OCI-LY7 (cell line): ENCODE data around the gene NOTCH4. TPM values are rescaled to one million over a fixed set of nuclear protein-coding genes. Genes with fewer than 3 reads are reported as not detected.
"Not testable (repeated sequence)": the region's sequence is repeated elsewhere in the genome, so short reads cannot be mapped to it uniquely, and the experiment has no call there.

Source experiments
- BruUV-seq: library from RNA; stranded (reverse); fragments of 400-500 nt; replicated peaks from 2 replicates; lab custom pipeline; 2021; lab: Mats Ljungman, UMichigan
- CTCF ChIA-PET: fragments of 300-600 bp; sonication (Branson Sonifier 250); formaldehyde crosslinking; loops from one replicate; lab custom pipeline; 2022; ENCODE audit warnings: antibody characterized with exemption; ENCODE audit not compliant: unreplicated experiment; lab: Charles Lee
- POLR2A ChIA-PET: fragments of 300-600 bp; sonication (Branson Sonifier 250); formaldehyde crosslinking; loops from one replicate; lab custom pipeline; 2022; ENCODE audit warnings: antibody characterized with exemption; lab: Charles Lee
- DNase-seq: peaks from one replicate; pipeline ENCODE4 v3.0.0-alpha.2; 2015; ENCODE audit warnings: low spot score
- H2AFZ ChIP-seq: fragments of 200-600 bp; sonication (generic), shearing (Covaris generic); 2 replicates; pipeline ENCODE4 v1.6.1; 2014; ENCODE audit warnings: mild to moderate bottlenecking, antibody characterized with exemption, low read length, moderate library complexity
- H3K27ac ChIP-seq: fragments of 200-600 bp; sonication (generic); 2 replicates; pipeline ENCODE4 v1.5.1; 2014; ENCODE audit warnings: mixed run types, low read depth, mild to moderate bottlenecking, moderate library complexity, low read length, inconsistent platforms; ENCODE audit not compliant: poor library complexity, severe bottlenecking
- H3K36me3 ChIP-seq: fragments of 200-600 bp; sonication (generic); 2 replicates; pipeline ENCODE4 v1.6.1; 2014; ENCODE audit warnings: mild to moderate bottlenecking, antibody characterized with exemption, low read length, moderate library complexity, mixed read lengths; ENCODE audit not compliant: insufficient read depth
- H3K4me1 ChIP-seq: fragments of 200-600 bp; sonication (generic); 2 replicates; pipeline ENCODE4 v1.5.1; 2014; ENCODE audit warnings: mild to moderate bottlenecking, low read length; ENCODE audit not compliant: insufficient read depth, poor library complexity, severe bottlenecking
- H3K4me2 ChIP-seq: fragments of 200-600 bp; sonication (generic); 2 replicates; pipeline ENCODE4 v1.6.1; 2014; ENCODE audit warnings: mild to moderate bottlenecking, low read length
- H3K4me3 ChIP-seq: fragments of 200-600 bp; sonication (generic); 2 replicates; pipeline ENCODE4 v1.5.1; 2014; ENCODE audit warnings: mild to moderate bottlenecking, low read depth, low read length; ENCODE audit not compliant: poor library complexity, severe bottlenecking
- H3K79me2 ChIP-seq: fragments of 200-600 bp; sonication (generic); 2 replicates; pipeline ENCODE4 v1.6.1; 2016; ENCODE audit warnings: low read depth, mild to moderate bottlenecking, low read length, moderate library complexity, mixed read lengths; ENCODE audit not compliant: insufficient read depth
- H3K9me2 ChIP-seq: fragments of 200-600 bp; sonication (generic); 2 replicates; pipeline ENCODE4 v1.6.1; 2016; ENCODE audit warnings: mild to moderate bottlenecking, low read length, mixed read lengths; ENCODE audit not compliant: insufficient read depth
- H3K9me3 ChIP-seq: fragments of 200-600 bp; sonication (generic); 2 replicates; pipeline ENCODE4 v1.6.1; 2014; ENCODE audit warnings: mild to moderate bottlenecking, mixed run types, low read length, mixed read lengths
- H4K20me1 ChIP-seq: fragments of 200-600 bp; sonication (generic); 2 replicates; pipeline ENCODE4 v1.6.1; 2014; ENCODE audit warnings: mild to moderate bottlenecking, antibody characterized with exemption, low read length, moderate library complexity, mixed read lengths; ENCODE audit not compliant: insufficient read depth
- EZH2phosphoT487 ChIP-seq: fragments of 200-600 bp; sonication (generic); IDR thresholded peaks from 2 replicates; pipeline ENCODE4 v1.6.1; 2018; ENCODE audit warnings: low read depth, borderline replicate concordance, mild to moderate bottlenecking, mixed run types, antibody characterized with exemption, low read length, moderate library complexity, mixed read lengths
- intact Hi-C: fragments of 100-400 bp; cut with micrococcal nuclease; formaldehyde crosslinking; loops from one replicate; pipeline ENCODE4 v1.10.0; 2022; ENCODE audit not compliant: unreplicated experiment
- total RNA-seq, 2 experiments: library from RNA; depleted of rRNA in 1 of 2; stranded (reverse); fragments of >200 nt in 1 of 2; shearing (Covaris generic) in 1 of 2; gene quantifications; 2 replicates each; pipeline ENCODE4 v1.2.3, GENCODE V29; 2014 to 2022
- TF ChIP-seq, protein P1 (sequence below): fragments of 200-600 bp; sonication (generic); conservative IDR thresholded peaks from 2 replicates; pipeline ENCODE4 v1.5.1; 2014; ENCODE audit warnings: mild to moderate bottlenecking, antibody characterized with exemption, low read length, moderate library complexity, mixed read lengths

The NOTCH4 gene
- total RNA-seq, 2 experiments from 2014 or later, result 1.4 to 2.4 TPM

DNA sequence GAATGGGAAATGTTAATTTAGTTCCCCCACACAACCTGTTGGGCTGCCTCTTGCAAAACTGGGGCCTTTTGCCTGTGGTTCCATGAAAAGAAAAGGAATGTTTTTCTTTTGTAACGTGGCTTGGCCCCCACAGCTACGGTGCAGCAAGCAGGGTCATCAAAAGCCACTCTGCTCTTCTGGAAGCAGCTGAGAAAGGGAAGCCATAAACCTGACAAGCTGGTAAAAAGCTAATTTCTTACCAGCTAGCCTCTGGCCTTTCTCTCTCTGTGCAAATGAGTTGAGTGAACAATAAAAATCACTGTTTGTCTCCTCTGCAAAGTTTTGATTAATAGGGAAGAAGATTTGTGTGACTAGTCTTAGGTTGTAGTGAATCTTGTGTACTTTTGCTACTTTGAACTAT, 23.5 kb upstream of the NOTCH4 start:
- no peak for DNase-seq
- Histone ChIP-seq H3K36me3 (peaks cover 8% of the 10 kb centered on the region; the same call in 1 of the 2 replicates), H3K27ac (no peak overlapping the region), H3K9me3 (peaks cover 23% of the 10 kb centered on the region), H2AFZ (no peak overlapping the region; the same call in 1 of the 2 replicates), H3K9me2 (no peaks in the 10 kb centered on the region), H3K4me1 (peaks cover 19% of the 10 kb centered on the region), H3K79me2 (no peaks in the 10 kb centered on the region), H4K20me1 (no peaks in the 10 kb centered on the region), H3K4me3 (no peak overlapping the region), H3K4me2 (no peak overlapping the region)
- CTCF ChIA-PET, result no interaction called here
- intact Hi-C loops, result loop anchor here (5.0 to 10.0 kb wide), 3 partner anchors 150 to 550 kb away; no protein-coding TSS in a partner anchor
- BruUV-seq, result no TSS peak
- POLR2A ChIA-PET, result interaction anchor here (0.5 kb wide), 1 partner anchor 25 kb away, joined by 3 read pairs; no protein-coding TSS in a partner anchor
- no peak for TF ChIP-seq EZH2phosphoT487
- TF ChIP-seq, protein P1, sequence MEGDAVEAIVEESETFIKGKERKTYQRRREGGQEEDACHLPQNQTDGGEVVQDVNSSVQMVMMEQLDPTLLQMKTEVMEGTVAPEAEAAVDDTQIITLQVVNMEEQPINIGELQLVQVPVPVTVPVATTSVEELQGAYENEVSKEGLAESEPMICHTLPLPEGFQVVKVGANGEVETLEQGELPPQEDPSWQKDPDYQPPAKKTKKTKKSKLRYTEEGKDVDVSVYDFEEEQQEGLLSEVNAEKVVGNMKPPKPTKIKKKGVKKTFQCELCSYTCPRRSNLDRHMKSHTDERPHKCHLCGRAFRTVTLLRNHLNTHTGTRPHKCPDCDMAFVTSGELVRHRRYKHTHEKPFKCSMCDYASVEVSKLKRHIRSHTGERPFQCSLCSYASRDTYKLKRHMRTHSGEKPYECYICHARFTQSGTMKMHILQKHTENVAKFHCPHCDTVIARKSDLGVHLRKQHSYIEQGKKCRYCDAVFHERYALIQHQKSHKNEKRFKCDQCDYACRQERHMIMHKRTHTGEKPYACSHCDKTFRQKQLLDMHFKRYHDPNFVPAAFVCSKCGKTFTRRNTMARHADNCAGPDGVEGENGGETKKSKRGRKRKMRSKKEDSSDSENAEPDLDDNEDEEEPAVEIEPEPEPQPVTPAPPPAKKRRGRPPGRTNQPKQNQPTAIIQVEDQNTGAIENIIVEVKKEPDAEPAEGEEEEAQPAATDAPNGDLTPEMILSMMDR, result no peak

DNA sequence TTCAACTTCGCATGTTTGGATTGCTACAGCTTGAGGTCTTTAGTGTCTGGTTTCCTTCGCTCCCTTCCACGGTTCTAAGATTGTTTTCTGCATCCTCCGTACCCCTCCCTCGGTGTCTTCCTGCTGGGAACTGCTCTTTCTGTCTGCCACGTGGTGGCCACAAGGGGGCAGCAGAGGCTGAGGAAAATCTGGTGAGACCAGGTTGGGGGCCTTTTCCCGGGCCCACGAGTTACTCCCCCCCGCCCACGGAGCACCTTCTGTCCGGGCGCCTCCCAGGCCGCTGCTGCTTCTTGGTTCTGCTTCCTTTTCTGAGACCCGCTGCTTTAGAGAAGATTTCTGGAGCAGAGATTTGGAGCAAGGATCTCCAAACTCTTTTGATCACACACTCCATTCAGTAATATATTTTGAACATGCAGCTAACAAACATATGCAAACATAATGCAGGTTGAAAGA, 21.1 kb upstream of the NOTCH4 start:
- peak overlapping the region; percentile 89 for H2AFZ ChIP-seq
- peaks cover 8% of the 10 kb centered on the region; the same call in 1 of the 2 replicates for H3K36me3 ChIP-seq
- H3K4me1 ChIP-seq, result peaks cover 16% of the 10 kb centered on the region
- H3K27ac ChIP-seq, result peak overlapping the region; percentile 12
- H3K79me2 ChIP-seq, result no peaks in the 10 kb centered on the region
- intact Hi-C loops, result loop anchor here (1.0 to 10.0 kb wide), 6 partner anchors 26 to 552 kb away; no protein-coding TSS in a partner anchor
- peaks cover 22% of the 10 kb centered on the region for H3K9me3 ChIP-seq
- no TSS peak for BruUV-seq
- CTCF ChIA-PET, result interaction anchor here (0.9 to 2.0 kb wide), 5 partner anchors 49 to 188 kb away, joined by 3 to 8 read pairs (median 4); no protein-coding TSS in a partner anchor
- H3K4me3 ChIP-seq, result peak overlapping the region; percentile 25
- DNase-seq, result peak; percentile 89
- H3K4me2 ChIP-seq, result peak overlapping the region; percentile 53
- H4K20me1 ChIP-seq, result no peaks in the 10 kb centered on the region
- POLR2A ChIA-PET, result interaction anchor here (0.9 to 1.2 kb wide), 6 partner anchors 9 to 191 kb away, joined by 3 to 5 read pairs (median 3); no protein-coding TSS in a partner anchor
- no peak for TF ChIP-seq EZH2phosphoT487
- TF ChIP-seq, protein P1, result peak; percentile 95
- H3K9me2 ChIP-seq, result no peaks in the 10 kb centered on the region

DNA sequence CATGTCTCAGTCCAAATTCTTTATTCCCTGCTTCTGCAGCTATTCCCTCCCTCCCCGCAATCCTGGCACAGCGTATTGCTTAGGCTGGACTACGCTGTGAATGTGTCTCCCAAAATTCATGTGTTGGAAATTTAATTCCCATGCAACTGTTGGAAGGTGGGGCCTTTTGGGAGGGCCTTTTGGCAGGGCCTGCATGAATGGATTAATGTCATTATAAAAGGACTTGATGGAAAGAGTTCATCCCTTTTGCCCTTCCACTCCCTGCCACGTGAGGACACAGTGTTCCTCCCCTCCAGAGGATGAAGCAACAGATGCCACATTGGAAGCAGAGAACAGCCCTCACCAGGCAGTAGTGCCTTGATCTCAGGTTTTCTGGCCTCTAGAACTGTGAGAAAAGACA, 20.4 kb upstream of the NOTCH4 start:
- TF ChIP-seq, protein P1, result no peak
- TF ChIP-seq EZH2phosphoT487, result no peak
- H3K4me3 ChIP-seq, result peak overlapping the region; percentile 25
- peak overlapping the region; percentile 89; the same call in 1 of the 2 replicates for H2AFZ ChIP-seq
- peaks cover 19% of the 10 kb centered on the region for H3K4me1 ChIP-seq
- no peaks in the 10 kb centered on the region for H3K79me2 ChIP-seq
- intact Hi-C loops, result loop anchor here (2.0 to 10.0 kb wide), 3 partner anchors 27 to 457 kb away; no protein-coding TSS in a partner anchor
- peaks cover 8% of the 10 kb centered on the region; the same call in 1 of the 2 replicates for H3K36me3 ChIP-seq
- ChIA-PET POLR2A (no interaction called here), CTCF (interaction anchor here (2.0 kb wide), 1 partner anchor 169 kb away, joined by 8 read pairs; no protein-coding TSS in a partner anchor)
- BruUV-seq, result no TSS peak
- H3K27ac ChIP-seq, result no peak overlapping the region
- H3K4me2 ChIP-seq, result peak overlapping the region; percentile 53; the same call in 1 of the 2 replicates
- H3K9me2 ChIP-seq, result no peaks in the 10 kb centered on the region
- no peak for DNase-seq
- H3K9me3 ChIP-seq, result peaks cover 15% of the 10 kb centered on the region
- no peaks in the 10 kb centered on the region for H4K20me1 ChIP-seq

DNA sequence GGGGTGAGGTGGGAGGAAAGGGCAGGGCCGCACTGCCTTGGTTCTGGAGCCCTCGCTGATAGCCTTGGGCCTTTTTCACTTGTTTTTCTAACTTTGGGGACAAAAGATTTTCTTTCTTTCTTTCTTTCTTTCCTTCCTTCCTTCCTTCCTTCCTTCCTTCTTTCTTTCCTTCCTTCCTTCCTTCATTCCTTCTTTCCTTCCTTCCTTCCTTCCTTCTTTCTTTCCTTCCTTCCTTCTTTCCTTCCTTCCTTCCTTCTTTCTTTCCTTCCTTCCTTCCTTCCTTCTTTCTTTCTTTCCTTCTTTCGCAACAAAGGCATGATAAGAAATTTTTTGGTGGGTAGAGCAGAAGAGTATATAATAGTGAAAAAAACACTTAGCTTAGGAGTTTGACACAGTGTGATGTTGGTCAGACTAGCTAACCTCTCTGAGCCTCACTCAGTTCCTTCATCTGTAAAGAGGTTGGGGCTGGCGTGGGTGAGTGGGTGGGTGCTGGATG, 18.5 kb upstream of the NOTCH4 start:
- H3K36me3 ChIP-seq, DNase-seq, H2AFZ ChIP-seq, H3K9me2 ChIP-seq, CTCF ChIA-PET, BruUV-seq, H3K4me3 ChIP-seq, H3K4me2 ChIP-seq, H3K9me3 ChIP-seq, H3K27ac ChIP-seq, H4K20me1 ChIP-seq, H3K79me2 ChIP-seq: not testable (repeated sequence)
- POLR2A ChIA-PET, result interaction anchor here (0.7 kb wide), 1 partner anchor 17 kb away, joined by 5 read pairs; no protein-coding TSS in a partner anchor
- intact Hi-C loops, result loop anchor here (10.0 kb wide), 1 partner anchor 382 kb away; no protein-coding TSS in a partner anchor
- H3K4me1 ChIP-seq, result peaks cover 21% of the 10 kb centered on the region
